ENCODE measurements around the gene BSCL2.

DNA sequence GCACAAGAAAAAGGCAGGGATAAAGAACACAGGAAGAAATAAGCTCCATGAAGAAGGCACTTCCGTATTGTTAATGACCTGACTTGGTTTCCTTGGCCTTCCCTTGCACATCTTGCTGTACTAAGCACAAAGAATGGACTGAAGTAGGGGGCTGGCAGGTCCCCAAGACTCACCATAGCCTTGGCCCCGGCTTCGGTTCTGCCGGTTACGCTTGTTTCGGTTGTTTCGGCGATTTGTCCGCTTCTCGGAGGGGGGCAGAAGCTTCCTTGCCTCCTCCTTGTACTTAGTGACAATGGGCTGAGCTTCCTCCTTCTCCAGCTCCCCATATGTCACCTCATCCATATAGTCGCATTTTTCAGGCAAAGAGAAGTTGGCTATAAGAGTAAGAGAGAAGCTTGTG is 9.6 kb upstream of the BSCL2 start:
- TF ChIP-seq, protein P1, sequence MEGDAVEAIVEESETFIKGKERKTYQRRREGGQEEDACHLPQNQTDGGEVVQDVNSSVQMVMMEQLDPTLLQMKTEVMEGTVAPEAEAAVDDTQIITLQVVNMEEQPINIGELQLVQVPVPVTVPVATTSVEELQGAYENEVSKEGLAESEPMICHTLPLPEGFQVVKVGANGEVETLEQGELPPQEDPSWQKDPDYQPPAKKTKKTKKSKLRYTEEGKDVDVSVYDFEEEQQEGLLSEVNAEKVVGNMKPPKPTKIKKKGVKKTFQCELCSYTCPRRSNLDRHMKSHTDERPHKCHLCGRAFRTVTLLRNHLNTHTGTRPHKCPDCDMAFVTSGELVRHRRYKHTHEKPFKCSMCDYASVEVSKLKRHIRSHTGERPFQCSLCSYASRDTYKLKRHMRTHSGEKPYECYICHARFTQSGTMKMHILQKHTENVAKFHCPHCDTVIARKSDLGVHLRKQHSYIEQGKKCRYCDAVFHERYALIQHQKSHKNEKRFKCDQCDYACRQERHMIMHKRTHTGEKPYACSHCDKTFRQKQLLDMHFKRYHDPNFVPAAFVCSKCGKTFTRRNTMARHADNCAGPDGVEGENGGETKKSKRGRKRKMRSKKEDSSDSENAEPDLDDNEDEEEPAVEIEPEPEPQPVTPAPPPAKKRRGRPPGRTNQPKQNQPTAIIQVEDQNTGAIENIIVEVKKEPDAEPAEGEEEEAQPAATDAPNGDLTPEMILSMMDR (conservative IDR thresholded peaks at IDR 0.05; ENCODE audit: low read length), result no peak
- TF ChIP-seq EZH2phosphoT487 (IDR thresholded peaks at IDR 0.05; ENCODE audit: borderline replicate concordance), result no peak
